ENCODE measurements around the gene ALG14.
"Not testable (repeated sequence)": the region's sequence is repeated elsewhere in the genome, so short reads cannot be mapped to it uniquely, and the experiment has no call there.

The ALG14 gene

DNA sequence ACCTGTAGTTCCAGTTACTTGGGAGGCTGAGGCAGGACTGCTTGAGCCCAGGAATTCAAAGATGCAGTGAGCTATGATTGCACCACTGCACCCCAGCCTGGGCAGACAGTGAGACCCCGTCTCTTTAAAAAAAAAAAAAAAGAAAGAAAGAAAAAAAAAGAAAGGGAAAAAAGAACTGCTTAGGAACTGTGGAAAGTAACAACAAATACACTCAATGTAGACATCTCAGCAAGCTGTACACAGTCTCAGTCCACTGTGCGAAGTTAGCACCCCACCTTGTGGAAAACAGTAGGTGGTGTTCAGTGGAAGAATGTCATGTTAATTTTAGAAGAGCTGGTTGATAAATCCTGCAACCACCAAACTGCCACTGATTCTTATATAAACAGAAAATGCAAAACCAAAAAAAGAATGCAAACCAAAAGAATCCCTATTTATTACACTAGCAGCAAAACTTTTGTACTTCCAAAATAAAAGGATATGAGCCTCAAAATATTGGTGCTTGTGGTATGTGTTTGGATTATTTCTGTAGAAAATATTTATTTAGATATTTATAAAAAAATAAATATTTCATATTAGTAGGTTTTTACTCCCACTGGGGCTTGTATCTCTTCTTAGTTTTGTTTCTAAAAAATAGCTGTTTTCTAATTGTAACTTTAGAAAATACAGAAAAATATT is 31.1 kb downstream of the ALG14 start:
- DNase-seq: no peak

DNA sequence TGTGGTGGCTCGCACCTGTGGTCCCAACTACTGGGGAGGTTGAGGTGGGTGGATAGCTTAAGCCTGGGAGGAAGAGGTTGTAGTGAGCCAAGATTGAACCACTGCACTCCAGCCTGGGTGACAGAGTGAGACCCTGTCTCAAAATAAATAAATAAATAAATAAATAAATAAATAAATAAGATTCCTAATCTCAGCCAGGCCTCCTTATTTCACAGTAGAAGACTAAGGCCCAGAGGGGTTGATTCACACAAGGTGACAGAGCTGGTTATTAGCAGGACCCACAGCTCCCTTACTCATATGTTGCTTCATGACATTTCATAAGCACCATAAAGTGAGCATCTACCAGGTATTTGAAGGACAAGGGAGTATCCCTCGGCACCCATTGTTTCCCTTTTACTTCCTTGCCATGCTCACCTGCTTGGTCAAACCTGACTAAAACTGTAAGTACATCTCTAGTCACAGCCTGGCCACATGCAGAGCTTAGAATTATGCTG is 32.7 kb downstream of the ALG14 start:
- DNase-seq: no peak

GRCh38 chr1:95039360-95040031 is 33.3 kb downstream of the ALG14 start:
- DNase-seq: no peak

DNA sequence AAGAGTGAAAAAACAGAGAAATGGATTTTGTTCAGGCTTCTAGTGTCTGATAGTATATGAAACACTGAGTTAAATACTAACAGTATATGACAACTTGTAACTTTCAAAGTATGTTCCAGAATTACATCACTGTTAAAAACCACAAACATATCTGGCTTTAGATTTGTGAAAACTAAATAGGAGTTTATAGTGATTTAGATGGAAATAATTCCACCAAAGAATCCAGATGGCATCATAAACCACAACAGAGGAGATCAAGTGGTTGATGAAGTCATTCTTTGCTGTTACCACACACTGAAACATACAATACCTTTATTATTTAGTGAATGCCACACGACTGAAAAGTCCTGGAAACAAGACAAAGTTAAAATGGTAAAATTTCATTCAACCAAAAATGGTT is 37.2 kb downstream of the ALG14 start:
- DNase-seq: no peak

- DNase-seq: no peak
These were observed 38.2 kb downstream of the ALG14 start for GRCh38 chr1:95034506-95034905.

- no peak for DNase-seq
These were observed 38.9 kb downstream of the ALG14 start for GRCh38 chr1:95033843-95034242.

DNA sequence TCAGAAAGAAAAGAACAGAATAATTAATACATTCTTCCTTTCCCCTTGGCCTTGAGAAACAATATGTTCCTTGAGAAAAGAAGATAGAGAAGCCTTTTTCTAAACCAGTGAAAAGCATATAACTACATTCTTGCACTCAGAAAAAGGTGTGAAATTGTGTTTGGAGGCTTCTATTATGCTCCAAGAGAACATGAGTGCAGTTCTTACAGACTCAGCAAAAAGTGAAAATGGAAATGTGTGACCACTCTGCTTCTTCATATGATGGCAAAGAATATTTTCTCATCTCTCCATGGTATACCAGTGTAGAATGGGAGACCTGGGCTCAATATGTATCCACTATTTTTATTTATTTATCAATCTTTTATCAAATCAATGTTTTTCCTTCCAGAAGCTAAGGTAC is 43.2 kb downstream of the ALG14 start:
- DNase-seq: no peak

GRCh38 chr1:95028954-95029353 is 43.8 kb downstream of the ALG14 start:
- no peak for DNase-seq

GRCh38 chr1:95027046-95027445 is 45.7 kb downstream of the ALG14 start:
- no peak for DNase-seq

- no peak for DNase-seq
These were observed 49.2 kb downstream of the ALG14 start for GRCh38 chr1:95023399-95024043.

GRCh38 chr1:95022644-95022926 is 50.2 kb downstream of the ALG14 start:
- no peak for DNase-seq

- no peak for DNase-seq
These were observed 50.7 kb downstream of the ALG14 start for GRCh38 chr1:95021805-95022643.

- no peak for DNase-seq
These were observed 51.6 kb downstream of the ALG14 start for GRCh38 chr1:95021119-95021518.

- DNase-seq: not testable (repeated sequence)
These were observed 53.3 kb downstream of the ALG14 start for GRCh38 chr1:95019466-95019865.

DNA sequence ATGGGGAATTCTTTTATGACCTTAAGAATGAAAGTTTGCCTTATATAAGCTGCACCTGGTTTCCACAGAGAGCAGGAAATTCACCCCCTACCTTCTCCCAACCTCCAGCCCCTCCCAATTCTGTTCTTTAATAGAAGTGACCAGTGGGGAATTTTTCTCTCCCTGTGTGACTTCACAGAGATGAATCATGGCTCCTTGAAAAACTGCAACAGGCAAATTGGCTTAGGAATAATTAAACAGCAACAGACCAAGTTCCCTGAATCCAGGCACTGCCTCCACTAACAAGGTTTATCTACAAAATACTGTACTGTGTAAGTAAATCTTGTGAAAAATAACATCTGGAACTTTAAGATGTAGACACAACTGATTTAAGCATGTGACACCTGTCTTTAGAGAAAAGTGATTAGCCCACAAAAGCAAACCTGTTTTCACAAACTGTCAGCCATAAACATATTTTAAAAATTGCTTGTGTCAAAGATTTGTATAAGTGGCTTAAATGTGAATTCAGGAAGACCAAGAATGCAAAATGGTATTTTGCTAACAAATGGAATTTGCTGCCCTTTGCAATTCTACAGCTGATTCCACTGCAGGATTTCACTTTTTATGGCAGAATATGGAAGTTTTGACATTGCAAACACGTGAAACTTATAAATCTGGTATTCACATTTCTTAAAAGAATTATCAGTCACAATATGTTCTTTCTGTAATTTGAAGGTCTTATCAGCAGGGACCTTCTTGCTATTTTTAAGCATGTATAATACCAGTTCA is 54.0 kb downstream of the ALG14 start:
- DNase-seq: no peak

DNA sequence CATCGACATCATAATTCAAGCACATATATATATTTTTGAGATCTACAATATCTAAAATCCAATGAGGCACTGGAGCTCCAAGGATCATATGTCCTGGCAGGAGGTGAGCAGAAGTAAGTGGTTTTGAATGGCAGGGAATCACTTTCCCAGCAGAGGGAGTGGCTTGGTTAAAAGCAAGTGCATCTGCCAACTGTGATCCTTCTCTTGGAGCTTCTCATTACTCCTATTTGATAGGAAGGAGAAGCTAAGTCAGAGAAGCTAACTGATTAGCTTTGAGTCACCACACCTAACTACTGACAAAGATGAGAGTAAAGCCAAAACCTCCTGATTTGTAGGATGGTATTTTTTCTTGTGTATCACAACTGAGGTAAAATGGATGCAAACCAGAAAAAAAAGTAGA is 55.0 kb downstream of the ALG14 start:
- no peak for DNase-seq

GRCh38 chr1:95015076-95015475 is 57.7 kb downstream of the ALG14 start:
- no peak for DNase-seq

GRCh38 chr1:95013950-95014574 is 58.7 kb downstream of the ALG14 start:
- DNase-seq: no peak

GRCh38 chr1:95012389-95012788 is 60.4 kb downstream of the ALG14 start:
- DNase-seq: no peak

DNA sequence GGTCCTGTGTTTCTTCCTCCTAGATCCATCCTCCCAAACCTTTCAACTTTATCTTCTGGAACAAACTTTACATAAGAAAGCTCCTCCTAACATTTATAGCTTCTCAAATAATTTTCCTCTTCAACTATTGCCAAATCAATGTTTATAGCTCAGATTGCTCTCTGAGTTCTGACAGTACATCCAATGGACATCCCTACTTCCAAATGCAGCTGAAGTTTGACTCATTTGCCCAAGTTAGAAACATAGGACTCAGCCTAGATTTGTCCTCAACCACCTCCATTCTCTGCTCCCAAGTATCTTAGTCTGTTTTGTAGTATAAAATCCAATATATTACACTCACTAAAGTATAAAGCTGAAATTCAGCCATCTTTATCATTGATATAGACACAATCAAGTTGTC is 62.6 kb downstream of the ALG14 start:
- DNase-seq: no peak

GRCh38 chr1:95007687-95008086 is 65.1 kb downstream of the ALG14 start:
- no peak for DNase-seq

GRCh38 chr1:95006681-95007080 is 66.1 kb downstream of the ALG14 start:
- DNase-seq: no peak
